Endothelial cell of umbilical vein (primary cell): ENCODE data around the gene MICALL1. TPM values are rescaled to one million over a fixed set of nuclear protein-coding genes. Genes with fewer than 3 reads are reported as not detected.

Experiments used
- BruUV-seq: library from RNA; stranded (reverse); fragments of 400-500 nt; replicated peaks from 2 replicates; lab custom pipeline; 2021; lab: Mats Ljungman, UMichigan
- CTCF ChIA-PET: fragments of 300-600, 350-600 bp; sonication (Branson Sonifier 250); formaldehyde crosslinking; loops from one replicate; lab custom pipeline; 2021; ENCODE audit warnings: antibody characterized with exemption, inconsistent platforms; lab: Charles Lee
- POLR2A ChIA-PET: fragments of 300-600, 350-600 bp; sonication (Branson Sonifier 250); formaldehyde crosslinking; loops from one replicate; lab custom pipeline; 2021; ENCODE audit warnings: antibody characterized with exemption, inconsistent platforms; lab: Charles Lee
- DNase-seq: peaks from one replicate; pipeline ENCODE4 v3.0.0-alpha.2; 2011; ENCODE audit warnings: low read depth, low spot score
- FAIRE-seq: peaks from 2 replicates; lab custom pipeline; 2011; peaks lifted over from hg19 to GRCh38; lab: Jason Lieb, UNC
- H2AFZ ChIP-seq: 2 replicates; pipeline ENCODE4 v1.6.0; 2012; ENCODE audit warnings: low read depth, low read length, control low read depth, inconsistent platforms
- H3K27ac ChIP-seq: 2 replicates; pipeline ENCODE4 v1.5.1; 2011; ENCODE audit warnings: low read depth, mild to moderate bottlenecking, control low read depth, low read length, moderate library complexity; ENCODE audit not compliant: insufficient read depth
- H3K27me3 ChIP-seq, 2 experiments: 2 replicates each; pipeline versions ENCODE4 v1.6.0 to v1.6.1; 2011; ENCODE audit warnings: low read length in 2 of 2, mixed read lengths in 1 of 2; ENCODE audit not compliant: control insufficient read depth in 2 of 2, insufficient read depth in 2 of 2
- H3K36me3 ChIP-seq, 2 experiments: 2 replicates in 1 of 2; 3 replicates in 1 of 2; pipeline ENCODE4 v1.5.1; 2011; ENCODE audit warnings: low read length in 2 of 2, mild to moderate bottlenecking in 1 of 2, moderate library complexity in 1 of 2; ENCODE audit not compliant: control insufficient read depth in 2 of 2, insufficient read depth in 2 of 2; ENCODE audit errors: extremely low read depth in 1 of 2
- H3K4me1 ChIP-seq: 3 replicates; pipeline ENCODE4 v1.5.1; 2011; ENCODE audit warnings: mild to moderate bottlenecking, low read length; ENCODE audit not compliant: control insufficient read depth, insufficient read depth; ENCODE audit errors: extremely low read depth
- H3K4me2 ChIP-seq: 2 replicates; pipeline ENCODE4 v1.6.1; 2011; ENCODE audit warnings: low read length, control low read depth, mixed read lengths; ENCODE audit not compliant: insufficient read depth
- H3K4me3 ChIP-seq, 3 experiments: fragments of 200-600 bp in 1 of 3; sonication (generic), shearing (Covaris generic) in 1 of 3; replicated peaks in 1 of 3; 2 replicates each; pipeline ENCODE4 v1.5.1; 2011 to 2016; ENCODE audit warnings: control low read depth in 3 of 3, low read length in 3 of 3, mild to moderate bottlenecking in 2 of 3, inconsistent platforms in 1 of 3, low read depth in 1 of 3, moderate library complexity in 1 of 3; ENCODE audit not compliant: insufficient read depth in 1 of 3
- H3K79me2 ChIP-seq: 2 replicates; pipeline ENCODE4 v1.6.0; 2012; ENCODE audit warnings: low read length, inconsistent platforms; ENCODE audit not compliant: control insufficient read depth, insufficient read depth
- H3K9ac ChIP-seq: replicated peaks from 2 replicates; pipeline ENCODE3; 2011; ENCODE audit warnings: low read length, control low read depth; ENCODE audit not compliant: insufficient read depth; ENCODE audit errors: extremely low read depth
- H3K9me1 ChIP-seq: replicated peaks from 3 replicates; pipeline ENCODE4 v1.6.0; 2011; ENCODE audit warnings: mild to moderate bottlenecking, low read length; ENCODE audit not compliant: control insufficient read depth, insufficient read depth; ENCODE audit errors: extremely low read depth
- H3K9me3 ChIP-seq: replicated peaks from 2 replicates; pipeline ENCODE4 v1.5.1; 2012; ENCODE audit warnings: low read length, inconsistent platforms; ENCODE audit not compliant: control insufficient read depth, insufficient read depth
- H4K20me1 ChIP-seq: replicated peaks from 2 replicates; pipeline ENCODE3; 2011; ENCODE audit warnings: mild to moderate bottlenecking, low read length; ENCODE audit not compliant: control insufficient read depth, insufficient read depth; ENCODE audit errors: extremely low read depth
- EZH2 ChIP-seq: IDR thresholded peaks from 2 replicates; pipeline ENCODE4 v1.6.1; 2012; ENCODE audit warnings: borderline replicate concordance, low read depth, mild to moderate bottlenecking, moderate library complexity, low read length, inconsistent platforms; ENCODE audit not compliant: severe bottlenecking
- FOS ChIP-seq: IDR thresholded peaks from 2 replicates; pipeline ENCODE4 v1.6.1; 2011; ENCODE audit warnings: mild to moderate bottlenecking, low read length, moderate library complexity, borderline replicate concordance; ENCODE audit not compliant: insufficient read depth
- GATA2 ChIP-seq: IDR thresholded peaks from 2 replicates; pipeline ENCODE4 v1.7.0; 2011; ENCODE audit warnings: low read depth, mild to moderate bottlenecking, moderate library complexity, mixed read lengths, low read length; ENCODE audit not compliant: insufficient read length, insufficient read depth
- JUN ChIP-seq: IDR thresholded peaks from 2 replicates; pipeline ENCODE4 v1.6.1; 2011; ENCODE audit warnings: borderline replicate concordance, low read depth; ENCODE audit not compliant: insufficient read length, insufficient read depth
- MYC ChIP-seq: IDR thresholded peaks from one replicate; pipeline ENCODE4 v1.6.1; 2011; ENCODE audit warnings: mild to moderate bottlenecking, low read depth, low read length
- POLR2A ChIP-seq: IDR thresholded peaks from 2 replicates; pipeline ENCODE4 v1.6.1; 2012; ENCODE audit warnings: low read depth, mild to moderate bottlenecking, control low read depth, low read length
- POLR2AphosphoS5 ChIP-seq: IDR thresholded peaks from 2 replicates; pipeline ENCODE4 v1.6.1; 2012; ENCODE audit warnings: low read depth, mild to moderate bottlenecking, control low read depth, low read length, moderate library complexity; ENCODE audit not compliant: insufficient read depth
- dilution Hi-C: fragments of 300-500 bp; cut with MboI; formaldehyde crosslinking; loops from one replicate; pipeline ENCODE4 v1.15.0; 2019; ENCODE audit warnings: low sequenced_read_pairs; ENCODE audit not compliant: extremely low pct_ligation_motif_present
- intact Hi-C: fragments of 100-400 bp; cut with micrococcal nuclease; formaldehyde crosslinking; loops from one replicate; pipeline ENCODE4 v1.10.0; 2022
- polyA plus RNA-seq, 4 experiments: library from polyadenylated mRNA; depleted of rRNA in 3 of 4; stranded (reverse) in 3 of 4; unstranded in 1 of 4; fragments of >200 nt; gene quantifications; 2 replicates each; pipeline versions ENCODE4 v1.2.1 to v1.2.3, GENCODE V29; 2011 to 2012; ENCODE audit warnings: missing spikeins in 1 of 4
- total RNA-seq: library from RNA; stranded (reverse); gene quantifications from 2 replicates; pipeline ENCODE4 v1.2.3, GENCODE V29; 2021
- TF ChIP-seq, protein P1 (sequence below), 2 donors: IDR thresholded peaks; 1 replicate in 1 of 2; 2 replicates in 1 of 2; pipeline ENCODE4 v1.5.1; 2011; ENCODE audit warnings: low read length in 2 of 2, mild to moderate bottlenecking in 2 of 2, moderate library complexity in 2 of 2, control low read depth in 1 of 2, inconsistent platforms in 1 of 2, low read depth in 1 of 2; ENCODE audit not compliant: insufficient read depth in 1 of 2; ENCODE audit errors: extremely low read depth in 1 of 2
- TF ChIP-seq, protein P2 (sequence below): IDR thresholded peaks from 2 replicates; pipeline ENCODE4 v1.6.1; 2011; ENCODE audit not compliant: insufficient read depth, insufficient read length

The MICALL1 gene
- total and polyA plus RNA-seq, 2 donors (not counting 3 experiments of a cell fraction or from before 2014, with no cell fraction given): 23.9 to 66.9 TPM

DNA sequence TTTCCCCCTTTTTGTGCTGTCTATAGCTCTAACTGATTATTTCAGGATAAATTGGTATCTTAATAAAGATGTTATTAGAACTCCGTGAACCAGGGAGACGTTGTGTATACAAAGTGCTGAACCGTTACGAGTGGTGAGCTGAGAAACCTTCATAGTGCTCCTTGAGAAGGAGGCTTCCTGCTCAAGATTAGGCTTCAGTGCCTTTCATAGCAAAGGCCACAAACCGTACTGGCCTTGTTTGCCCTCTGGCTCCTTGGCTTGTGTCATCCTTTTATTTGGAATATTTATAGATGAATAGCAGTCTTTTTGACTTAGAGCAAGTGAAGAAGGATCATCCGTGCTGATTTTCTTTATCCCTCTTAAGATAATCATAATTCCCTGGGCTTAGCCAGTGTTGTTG lies 40.6 kb upstream of the MICALL1 start:
- no peak for DNase-seq
- Histone ChIP-seq H3K79me2 (peaks cover 18% of the 10 kb centered on the region), H2AFZ (no peak overlapping the region), H3K36me3 (peaks cover 37 to 51% of the 10 kb centered on the region in 2 experiments), H3K27ac (no peak overlapping the region), H3K4me3 (no peak overlapping the region), H3K9me3 (no peaks in the 10 kb centered on the region), H4K20me1 (peaks cover 2% of the 10 kb centered on the region), H3K4me2 (no peak overlapping the region), H3K9me1 (no peaks in the 10 kb centered on the region), H3K27me3 (no peaks in the 10 kb centered on the region), H3K9ac (no peak overlapping the region), H3K4me1 (peaks cover 9% of the 10 kb centered on the region)
- TF ChIP-seq POLR2A (no peak), FOS (no peak), MYC (no peak), GATA2 (no peak), POLR2AphosphoS5 (no peak), JUN (no peak), EZH2 (no peak)
- TF ChIP-seq, protein P1, sequence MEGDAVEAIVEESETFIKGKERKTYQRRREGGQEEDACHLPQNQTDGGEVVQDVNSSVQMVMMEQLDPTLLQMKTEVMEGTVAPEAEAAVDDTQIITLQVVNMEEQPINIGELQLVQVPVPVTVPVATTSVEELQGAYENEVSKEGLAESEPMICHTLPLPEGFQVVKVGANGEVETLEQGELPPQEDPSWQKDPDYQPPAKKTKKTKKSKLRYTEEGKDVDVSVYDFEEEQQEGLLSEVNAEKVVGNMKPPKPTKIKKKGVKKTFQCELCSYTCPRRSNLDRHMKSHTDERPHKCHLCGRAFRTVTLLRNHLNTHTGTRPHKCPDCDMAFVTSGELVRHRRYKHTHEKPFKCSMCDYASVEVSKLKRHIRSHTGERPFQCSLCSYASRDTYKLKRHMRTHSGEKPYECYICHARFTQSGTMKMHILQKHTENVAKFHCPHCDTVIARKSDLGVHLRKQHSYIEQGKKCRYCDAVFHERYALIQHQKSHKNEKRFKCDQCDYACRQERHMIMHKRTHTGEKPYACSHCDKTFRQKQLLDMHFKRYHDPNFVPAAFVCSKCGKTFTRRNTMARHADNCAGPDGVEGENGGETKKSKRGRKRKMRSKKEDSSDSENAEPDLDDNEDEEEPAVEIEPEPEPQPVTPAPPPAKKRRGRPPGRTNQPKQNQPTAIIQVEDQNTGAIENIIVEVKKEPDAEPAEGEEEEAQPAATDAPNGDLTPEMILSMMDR (IDR thresholded peaks at IDR 0.05; ENCODE audit: extremely low read depth in 1 of 2, insufficient read depth in 1 of 2, low read depth in 1 of 2, low read length in 2 of 2): no peak
- TF ChIP-seq, protein P2, sequence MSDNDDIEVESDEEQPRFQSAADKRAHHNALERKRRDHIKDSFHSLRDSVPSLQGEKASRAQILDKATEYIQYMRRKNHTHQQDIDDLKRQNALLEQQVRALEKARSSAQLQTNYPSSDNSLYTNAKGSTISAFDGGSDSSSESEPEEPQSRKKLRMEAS: no peak
- no TSS peak for BruUV-seq
- ChIA-PET POLR2A (no interaction called here), CTCF (interaction anchor here (5.1 kb wide), 1 partner anchor 48 kb away, joined by 223 read pairs; no protein-coding TSS in a partner anchor)
- no peak for FAIRE-seq
- dilution Hi-C loops: no loop called here
- intact Hi-C loops: no loop called here
